Heart left ventricle (tissue), 16 donors: ENCODE results near the gene UBE2E2. TPM values are rescaled to one million over a fixed set of nuclear protein-coding genes. Genes with fewer than 3 reads are reported as not detected.
A peak's percentile ranks its signal among the peaks of the same experiment; 100 is the strongest.

ENCODE experiments used
- ATAC-seq, 4 donors: fragments of 200-7000 bp; cut with Tn5 transposase; one replicate each; pipeline ENCODE4 v1.9.1; 2020 to 2022; ENCODE audit warnings: moderate library complexity in 4 of 4, mild to moderate bottlenecking in 3 of 4, moderate number of reproducible peaks in 1 of 4
- DNase-seq, 5 donors: peaks; one replicate each; pipeline ENCODE4 v3.0.0-alpha.2; 2020
- H3K27ac ChIP-seq, 12 donors: fragments of 200-600 bp; sonication (generic) in 4 of 12; one replicate each; pipeline versions ENCODE4 v1.5.0 to v1.8.0; 2016 to 2022; ENCODE audit warnings: mild to moderate bottlenecking in 2 of 12
- H3K27me3 ChIP-seq, 9 donors: fragments of 200-600 bp; sonication (generic) in 2 of 9; one replicate each; pipeline versions ENCODE4 v1.5.1 to v1.8.0; 2016 to 2022; ENCODE audit warnings: mild to moderate bottlenecking in 3 of 9
- H3K36me3 ChIP-seq, 9 donors: fragments of 200-600 bp; sonication (generic) in 2 of 9; one replicate each; pipeline versions ENCODE4 v1.5.0 to v1.8.0; 2018 to 2022; ENCODE audit warnings: mild to moderate bottlenecking in 2 of 9
- H3K4me1 ChIP-seq, 12 donors: fragments of 200-600 bp; sonication (generic) in 4 of 12; one replicate each; pipeline versions ENCODE4 v1.5.0 to v1.8.0; 2016 to 2022; ENCODE audit warnings: mild to moderate bottlenecking in 3 of 12
- H3K4me3 ChIP-seq, 12 donors: fragments of 200-600 bp; sonication (generic) in 4 of 12; one replicate each; pipeline versions ENCODE4 v1.5.0 to v1.8.0; 2017 to 2022; ENCODE audit warnings: mild to moderate bottlenecking in 9 of 12, moderate library complexity in 4 of 12
- H3K9me3 ChIP-seq, 12 donors: fragments of 200-600 bp; sonication (generic) in 4 of 12; one replicate each; pipeline versions ENCODE4 v1.5.0 to v1.8.0; 2016 to 2022; ENCODE audit warnings: mild to moderate bottlenecking in 1 of 12
- POLR2A ChIP-seq, 2 donors: fragments of 450-650 bp; IDR thresholded peaks; one replicate each; pipeline ENCODE4 v1.6.1; 2017; ENCODE audit warnings: antibody characterized with exemption in 2 of 2, mild to moderate bottlenecking in 2 of 2, moderate library complexity in 2 of 2
- WGBS, 4 donors: extraction: QIAGEN DNeasy Blood & Tissue Kit in 2 of 4; methylation state at CpG; one replicate each; pipeline versions ENCODE4 v1.1.5 to v1.1.7; 2013 to 2018; 5-methylcytosine and 5-hydroxymethylcytosine counted together
- intact Hi-C, 10 donors: fragments of 100-400 bp; cut with DNase I; formaldehyde crosslinking; loops; one replicate each; pipeline versions ENCODE4 v1.11.1 to v1.14.2; 2022
- polyA plus RNA-seq, 2 donors: library from polyadenylated mRNA; stranded (reverse); fragments of 200-250 nt; gene quantifications; one replicate each; pipeline ENCODE4 v1.2.3, GENCODE V29; 2013
- total RNA-seq, 9 donors: library from RNA; depleted of rRNA in 2 of 9; stranded (reverse); fragments of >200 nt in 2 of 9; fragmentation: NEBNext Ultra II Directional in 3 of 9; extraction: Animal tissue kit (Norgen Biotek cat#: 25700) in 3 of 9; gene quantifications; one replicate each; pipeline versions ENCODE4 v1.1.0 to v1.2.4, GENCODE V29; 2016 to 2023
- TF ChIP-seq, protein P1 (sequence below), 12 donors: fragments of 200-600 bp; sonication (generic) in 4 of 12; IDR thresholded peaks; one replicate each; pipeline versions ENCODE4 v1.5.0 to v1.8.0; 2018 to 2022; ENCODE audit warnings: antibody characterized with exemption in 12 of 12, mild to moderate bottlenecking in 5 of 12
- donor health status: ischemic (EF 13 %, LVEDD 7.1; RV severe dilation, severe dysfunction).
- donor health status: healthy with polysubstance abuse.
- donor health status: DM: no; HTN: yes; CAD: no.
- donor health status: DM: no; HTN: no; CAD: no.
- donor health status: ischemic (EF 25% LVEDD 6.9; RV normal size, moderate dysfunction).
- donor health status: ischemic (EF 25% LVEDD 5.7; RV mildly dilated, moderate dysfunction).
- donor health status: healthy.
- donor health status: DM: yes; HTN: yes; CAD: no.
- donor health status: ischemic (EF 35%, LVEDD 5.7; RV mildly dilated, moderate dysfunction).
- donor health status: nonischemic (EF 11% LVEDD 7.7; RV severe dilation, severe dysfunction).
- donor health status: DM: yes; HTN: yes; CAD: no.
- donor health status: PGD.
- donor health status: ischemic (EF 29% LVEDD 5.4; RV normal size, mild dysfunction).
- donor health status: nonischemic (EF 23%, LVEDD 6.1; RV moderate dilation, normal function).

UBE2E2 gene
- total and polyA plus RNA-seq, 11 donors, result 21.9 to 63.9 (median 50.8) TPM

GRCh38 chr3:23356169-23356568, 153.0 kb downstream of the UBE2E2 start:
- DNase-seq, result no peak
- Histone ChIP-seq H3K4me3 (no peak overlapping the region), H3K27ac (no peak overlapping the region), H3K9me3 (no peaks in the 10 kb centered on the region), H3K27me3 (no peaks in the 10 kb centered on the region), H3K4me1 (peaks cover 0 to 6% (median 0%) of the 10 kb centered on the region in 12 donors), H3K36me3 (no peaks in the 10 kb centered on the region)
- no peak for ATAC-seq
- TF ChIP-seq POLR2A (IDR thresholded peaks at IDR 0.05), result no peak
- TF ChIP-seq, protein P1, sequence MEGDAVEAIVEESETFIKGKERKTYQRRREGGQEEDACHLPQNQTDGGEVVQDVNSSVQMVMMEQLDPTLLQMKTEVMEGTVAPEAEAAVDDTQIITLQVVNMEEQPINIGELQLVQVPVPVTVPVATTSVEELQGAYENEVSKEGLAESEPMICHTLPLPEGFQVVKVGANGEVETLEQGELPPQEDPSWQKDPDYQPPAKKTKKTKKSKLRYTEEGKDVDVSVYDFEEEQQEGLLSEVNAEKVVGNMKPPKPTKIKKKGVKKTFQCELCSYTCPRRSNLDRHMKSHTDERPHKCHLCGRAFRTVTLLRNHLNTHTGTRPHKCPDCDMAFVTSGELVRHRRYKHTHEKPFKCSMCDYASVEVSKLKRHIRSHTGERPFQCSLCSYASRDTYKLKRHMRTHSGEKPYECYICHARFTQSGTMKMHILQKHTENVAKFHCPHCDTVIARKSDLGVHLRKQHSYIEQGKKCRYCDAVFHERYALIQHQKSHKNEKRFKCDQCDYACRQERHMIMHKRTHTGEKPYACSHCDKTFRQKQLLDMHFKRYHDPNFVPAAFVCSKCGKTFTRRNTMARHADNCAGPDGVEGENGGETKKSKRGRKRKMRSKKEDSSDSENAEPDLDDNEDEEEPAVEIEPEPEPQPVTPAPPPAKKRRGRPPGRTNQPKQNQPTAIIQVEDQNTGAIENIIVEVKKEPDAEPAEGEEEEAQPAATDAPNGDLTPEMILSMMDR (IDR thresholded peaks at IDR 0.05), result no peak
- 86 to 93% (median 91%) methylated on average over 3 of the region's 3 CpGs for WGBS, 4 donors
- intact Hi-C loops, result no loop called here

DNA sequence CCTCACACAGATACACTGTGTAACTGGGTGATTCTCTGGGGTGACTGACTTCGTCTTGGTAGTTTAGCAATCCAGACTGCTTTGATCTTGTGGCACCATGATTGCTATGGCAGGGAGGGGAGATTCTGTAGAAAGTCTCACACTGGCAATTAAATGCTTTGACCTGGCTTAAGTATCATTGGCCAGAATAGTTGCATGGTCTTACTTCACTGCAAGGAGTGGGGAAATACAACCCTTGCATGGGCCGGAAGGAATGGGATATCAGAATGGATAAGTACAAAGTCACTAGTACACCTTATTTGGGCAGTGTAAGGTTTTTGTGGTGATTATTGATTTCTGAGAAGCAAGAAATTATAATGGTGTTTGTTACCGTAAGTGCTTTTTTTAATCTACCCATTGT, 153.8 kb downstream of the UBE2E2 start:
- no peaks in the 10 kb centered on the region for H3K27me3 ChIP-seq
- TF ChIP-seq POLR2A (IDR thresholded peaks at IDR 0.05), result no peak
- TF ChIP-seq, protein P1 (IDR thresholded peaks at IDR 0.05), result no peak
- ATAC-seq, result no peak
- H3K36me3 ChIP-seq, result no peaks in the 10 kb centered on the region
- H3K27ac ChIP-seq, result no peak overlapping the region
- no peak for DNase-seq
- intact Hi-C loops, result no loop called here
- no peaks in the 10 kb centered on the region for H3K9me3 ChIP-seq
- peaks cover 0 to 6% (median 0%) of the 10 kb centered on the region in 12 donors for H3K4me1 ChIP-seq
- H3K4me3 ChIP-seq, result no peak overlapping the region
- 92 to 95% (median 93%) methylated on average over 3 of the region's 3 CpGs for WGBS, 4 donors

DNA sequence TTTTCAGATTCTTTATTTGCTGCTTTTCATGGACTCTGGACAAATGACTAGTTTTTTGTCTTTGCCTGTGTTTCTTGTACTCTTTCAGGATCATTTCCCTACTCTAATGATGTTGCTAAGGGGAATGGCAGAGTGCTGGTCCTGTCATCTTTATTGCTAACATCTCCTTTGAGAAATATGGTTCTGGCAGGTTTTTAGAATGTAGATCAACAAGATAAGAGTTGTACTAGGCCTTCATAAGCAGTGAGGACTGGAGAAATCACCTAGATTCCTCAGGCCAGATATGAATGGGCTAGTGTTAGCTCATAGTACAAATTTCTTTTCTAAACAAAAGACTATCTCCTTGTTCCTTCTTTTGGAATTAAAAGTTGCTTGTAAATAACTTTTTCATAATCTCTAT, 156.0 kb downstream of the UBE2E2 start:
- DNase-seq, result no peak
- Histone ChIP-seq H3K4me3 (no peak overlapping the region), H3K27me3 (no peaks in the 10 kb centered on the region), H3K27ac (no peak overlapping the region), H3K9me3 (peaks cover 0 to 7% (median 0%) of the 10 kb centered on the region in 12 donors), H3K4me1 (peaks cover 0 to 6% (median 0%) of the 10 kb centered on the region in 12 donors), H3K36me3 (no peaks in the 10 kb centered on the region)
- intact Hi-C loops, result no loop called here
- no peak for ATAC-seq
- no peak for TF ChIP-seq POLR2A (IDR thresholded peaks at IDR 0.05)
- TF ChIP-seq, protein P1 (IDR thresholded peaks at IDR 0.05), result no peak

GRCh38 chr3:23365066-23365465, 161.9 kb downstream of the UBE2E2 start:
- Histone ChIP-seq H3K27me3 (no peaks in the 10 kb centered on the region), H3K4me1 (peaks cover 0 to 5% (median 0%) of the 10 kb centered on the region in 12 donors), H3K4me3 (no peak overlapping the region), H3K9me3 (peaks cover 0 to 24% (median 0%) of the 10 kb centered on the region in 12 donors), H3K27ac (no peak overlapping the region), H3K36me3 (no peaks in the 10 kb centered on the region)
- ATAC-seq, result peak in 3 of 4 donors; percentile 42 to 80 (median 44)
- TF ChIP-seq, protein P1 (IDR thresholded peaks at IDR 0.05), result no peak
- no peak for TF ChIP-seq POLR2A (IDR thresholded peaks at IDR 0.05)
- 24 to 49% (median 29%) methylated on average over 2 of the region's 2 CpGs for WGBS, 4 donors
- DNase-seq, result no peak
- intact Hi-C loops, result no loop called here
